Measurements from ENCODE around the gene WASF2. TPM values are rescaled to one million over a fixed set of nuclear protein-coding genes. Genes with fewer than 3 reads are reported as not detected.
A peak's percentile ranks its signal among the peaks of the same experiment; 100 is the strongest.

Gene WASF2
- total and polyA plus RNA-seq, 2 of the 8 experiments (the other 6 are each of a cell fraction or from before 2014, with no cell fraction given) = 32.1 to 86.6 TPM

DNA sequence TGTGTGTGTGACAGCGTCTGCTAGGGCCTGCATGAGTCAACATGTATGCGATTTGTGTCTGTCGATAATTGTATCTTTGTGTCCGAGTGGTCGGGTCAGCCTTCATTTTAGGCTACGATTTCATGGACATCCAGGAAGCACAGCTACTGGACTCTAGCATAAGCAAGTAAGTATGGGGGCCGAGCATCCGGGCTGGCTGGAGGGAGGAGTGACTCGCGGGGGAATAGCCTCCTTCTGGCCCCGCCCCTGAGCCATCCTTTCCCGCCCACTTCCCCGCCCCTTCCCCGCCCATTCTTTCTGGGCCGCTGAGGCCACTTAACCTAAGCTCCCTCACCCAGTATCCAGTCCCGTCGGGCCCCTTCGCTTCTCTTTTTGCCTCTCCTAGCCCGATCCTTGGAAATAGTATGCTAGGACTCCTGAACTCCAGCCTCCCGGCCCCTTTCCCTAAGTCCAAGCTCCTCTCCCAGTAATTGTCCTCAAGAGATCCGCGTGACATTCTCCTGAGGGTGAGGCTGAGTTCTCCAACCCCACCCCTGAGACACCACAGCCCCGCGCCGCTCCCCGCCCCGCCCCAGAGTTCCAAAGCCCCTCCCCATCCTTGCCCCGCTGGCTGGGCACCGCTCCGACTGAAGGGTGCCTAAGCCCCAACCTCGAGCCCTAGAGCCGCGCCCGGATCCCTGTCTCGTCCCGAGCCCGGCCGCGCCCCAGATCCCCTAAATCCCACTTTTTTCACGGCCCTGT is 124.4 kb downstream of the WASF2 start (continued):
- TF ChIP-seq, protein P1, sequence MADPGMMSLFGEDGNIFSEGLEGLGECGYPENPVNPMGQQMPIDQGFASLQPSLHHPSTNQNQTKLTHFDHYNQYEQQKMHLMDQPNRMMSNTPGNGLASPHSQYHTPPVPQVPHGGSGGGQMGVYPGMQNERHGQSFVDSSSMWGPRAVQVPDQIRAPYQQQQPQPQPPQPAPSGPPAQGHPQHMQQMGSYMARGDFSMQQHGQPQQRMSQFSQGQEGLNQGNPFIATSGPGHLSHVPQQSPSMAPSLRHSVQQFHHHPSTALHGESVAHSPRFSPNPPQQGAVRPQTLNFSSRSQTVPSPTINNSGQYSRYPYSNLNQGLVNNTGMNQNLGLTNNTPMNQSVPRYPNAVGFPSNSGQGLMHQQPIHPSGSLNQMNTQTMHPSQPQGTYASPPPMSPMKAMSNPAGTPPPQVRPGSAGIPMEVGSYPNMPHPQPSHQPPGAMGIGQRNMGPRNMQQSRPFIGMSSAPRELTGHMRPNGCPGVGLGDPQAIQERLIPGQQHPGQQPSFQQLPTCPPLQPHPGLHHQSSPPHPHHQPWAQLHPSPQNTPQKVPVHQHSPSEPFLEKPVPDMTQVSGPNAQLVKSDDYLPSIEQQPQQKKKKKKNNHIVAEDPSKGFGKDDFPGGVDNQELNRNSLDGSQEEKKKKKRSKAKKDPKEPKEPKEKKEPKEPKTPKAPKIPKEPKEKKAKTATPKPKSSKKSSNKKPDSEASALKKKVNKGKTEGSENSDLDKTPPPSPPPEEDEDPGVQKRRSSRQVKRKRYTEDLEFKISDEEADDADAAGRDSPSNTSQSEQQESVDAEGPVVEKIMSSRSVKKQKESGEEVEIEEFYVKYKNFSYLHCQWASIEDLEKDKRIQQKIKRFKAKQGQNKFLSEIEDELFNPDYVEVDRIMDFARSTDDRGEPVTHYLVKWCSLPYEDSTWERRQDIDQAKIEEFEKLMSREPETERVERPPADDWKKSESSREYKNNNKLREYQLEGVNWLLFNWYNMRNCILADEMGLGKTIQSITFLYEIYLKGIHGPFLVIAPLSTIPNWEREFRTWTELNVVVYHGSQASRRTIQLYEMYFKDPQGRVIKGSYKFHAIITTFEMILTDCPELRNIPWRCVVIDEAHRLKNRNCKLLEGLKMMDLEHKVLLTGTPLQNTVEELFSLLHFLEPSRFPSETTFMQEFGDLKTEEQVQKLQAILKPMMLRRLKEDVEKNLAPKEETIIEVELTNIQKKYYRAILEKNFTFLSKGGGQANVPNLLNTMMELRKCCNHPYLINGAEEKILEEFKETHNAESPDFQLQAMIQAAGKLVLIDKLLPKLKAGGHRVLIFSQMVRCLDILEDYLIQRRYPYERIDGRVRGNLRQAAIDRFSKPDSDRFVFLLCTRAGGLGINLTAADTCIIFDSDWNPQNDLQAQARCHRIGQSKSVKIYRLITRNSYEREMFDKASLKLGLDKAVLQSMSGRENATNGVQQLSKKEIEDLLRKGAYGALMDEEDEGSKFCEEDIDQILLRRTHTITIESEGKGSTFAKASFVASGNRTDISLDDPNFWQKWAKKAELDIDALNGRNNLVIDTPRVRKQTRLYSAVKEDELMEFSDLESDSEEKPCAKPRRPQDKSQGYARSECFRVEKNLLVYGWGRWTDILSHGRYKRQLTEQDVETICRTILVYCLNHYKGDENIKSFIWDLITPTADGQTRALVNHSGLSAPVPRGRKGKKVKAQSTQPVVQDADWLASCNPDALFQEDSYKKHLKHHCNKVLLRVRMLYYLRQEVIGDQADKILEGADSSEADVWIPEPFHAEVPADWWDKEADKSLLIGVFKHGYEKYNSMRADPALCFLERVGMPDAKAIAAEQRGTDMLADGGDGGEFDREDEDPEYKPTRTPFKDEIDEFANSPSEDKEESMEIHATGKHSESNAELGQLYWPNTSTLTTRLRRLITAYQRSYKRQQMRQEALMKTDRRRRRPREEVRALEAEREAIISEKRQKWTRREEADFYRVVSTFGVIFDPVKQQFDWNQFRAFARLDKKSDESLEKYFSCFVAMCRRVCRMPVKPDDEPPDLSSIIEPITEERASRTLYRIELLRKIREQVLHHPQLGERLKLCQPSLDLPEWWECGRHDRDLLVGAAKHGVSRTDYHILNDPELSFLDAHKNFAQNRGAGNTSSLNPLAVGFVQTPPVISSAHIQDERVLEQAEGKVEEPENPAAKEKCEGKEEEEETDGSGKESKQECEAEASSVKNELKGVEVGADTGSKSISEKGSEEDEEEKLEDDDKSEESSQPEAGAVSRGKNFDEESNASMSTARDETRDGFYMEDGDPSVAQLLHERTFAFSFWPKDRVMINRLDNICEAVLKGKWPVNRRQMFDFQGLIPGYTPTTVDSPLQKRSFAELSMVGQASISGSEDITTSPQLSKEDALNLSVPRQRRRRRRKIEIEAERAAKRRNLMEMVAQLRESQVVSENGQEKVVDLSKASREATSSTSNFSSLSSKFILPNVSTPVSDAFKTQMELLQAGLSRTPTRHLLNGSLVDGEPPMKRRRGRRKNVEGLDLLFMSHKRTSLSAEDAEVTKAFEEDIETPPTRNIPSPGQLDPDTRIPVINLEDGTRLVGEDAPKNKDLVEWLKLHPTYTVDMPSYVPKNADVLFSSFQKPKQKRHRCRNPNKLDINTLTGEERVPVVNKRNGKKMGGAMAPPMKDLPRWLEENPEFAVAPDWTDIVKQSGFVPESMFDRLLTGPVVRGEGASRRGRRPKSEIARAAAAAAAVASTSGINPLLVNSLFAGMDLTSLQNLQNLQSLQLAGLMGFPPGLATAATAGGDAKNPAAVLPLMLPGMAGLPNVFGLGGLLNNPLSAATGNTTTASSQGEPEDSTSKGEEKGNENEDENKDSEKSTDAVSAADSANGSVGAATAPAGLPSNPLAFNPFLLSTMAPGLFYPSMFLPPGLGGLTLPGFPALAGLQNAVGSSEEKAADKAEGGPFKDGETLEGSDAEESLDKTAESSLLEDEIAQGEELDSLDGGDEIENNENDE (IDR thresholded peaks at IDR 0.05; ENCODE audit: insufficient replicate concordance, low read length) = no peak
- TF ChIP-seq CEBPB (IDR thresholded peaks at IDR 0.05; ENCODE audit: low read depth, low read length) = no peak
- no peak for TF ChIP-seq CBX8 (IDR thresholded peaks at IDR 0.05; ENCODE audit: borderline replicate concordance, low read depth, low read length)
- TF ChIP-seq RFX5 (IDR thresholded peaks at IDR 0.05; ENCODE audit: borderline replicate concordance, low read depth, low read length) = no peak
- TF ChIP-seq SIRT6 (IDR thresholded peaks at IDR 0.05; ENCODE audit: low read length) = no peak
- TF ChIP-seq NRF1 (IDR thresholded peaks at IDR 0.05; ENCODE audit: low read depth, low read length) = no peak
- peak in 1 of 2 experiments; percentile 51; a peak in 2 of 3 replicates for TF ChIP-seq POLR2A (IDR thresholded peaks at IDR 0.05; ENCODE audit: control extremely low read depth in 1 of 2, low read depth in 2 of 2, low read length in 2 of 2)
- TF ChIP-seq RXRA (IDR thresholded peaks at IDR 0.05; ENCODE audit: insufficient read depth, low read depth, low read length) = no peak
- TF ChIP-seq SP1 (IDR thresholded peaks at IDR 0.05; ENCODE audit: low read depth, low read length) = peak; percentile 85; the same call in 1 of the 2 replicates
- no peak for TF ChIP-seq RBBP5 (IDR thresholded peaks at IDR 0.05; ENCODE audit: borderline replicate concordance, low read depth, low read length)
- no peak for TF ChIP-seq BRCA1 (IDR thresholded peaks at IDR 0.05; ENCODE audit: low read depth, low read length)

Data from H1 (cell line).